Activated CD4-positive, alpha-beta T cell treated with anti-CD3 and anti-CD28 coated beads for 48 hours (primary cell): ENCODE measurements around the gene CADM1.

Source experiments
- DNase-seq: peaks from one replicate; pipeline ENCODE4 v3.0.0-alpha.2; 2020

Gene CADM1

GRCh38 chr11:115515647-115516395, 11.6 kb upstream of the CADM1 start:
- DNase-seq, result no peak

GRCh38 chr11:115506954-115507675, 2.9 kb upstream of the CADM1 start:
- no peak for DNase-seq

GRCh38 chr11:115505175-115505574, 960 bp upstream of the CADM1 start:
- no peak for DNase-seq

GRCh38 chr11:115503886-115504275, 334 bp downstream of the CADM1 start:
- DNase-seq, result no peak

GRCh38 chr11:115503083-115503885, 931 bp downstream of the CADM1 start:
- DNase-seq, result peak; percentile 41

DNA sequence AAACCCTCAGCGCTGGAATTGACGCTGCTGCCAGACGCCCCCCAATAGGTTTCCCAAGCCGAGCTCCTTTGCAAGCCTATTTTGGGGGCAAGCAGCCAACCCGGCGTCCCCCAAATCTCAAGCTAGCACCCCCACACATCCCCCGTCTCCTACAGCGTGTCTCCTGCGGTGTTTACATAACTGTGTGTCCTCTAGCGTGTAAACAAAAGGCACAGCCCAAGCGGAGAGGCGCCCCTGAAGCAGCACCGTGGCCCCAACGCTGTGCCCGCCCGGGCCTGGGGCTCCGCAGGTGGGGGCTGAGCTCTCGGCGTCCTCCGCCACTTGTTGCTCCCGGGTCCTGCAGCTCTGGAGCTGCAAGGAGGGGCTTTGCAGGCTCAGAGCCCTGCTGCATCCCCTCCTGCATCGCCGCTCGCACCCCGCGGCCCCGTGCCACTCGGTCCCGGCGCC, 1.6 kb downstream of the CADM1 start:
- DNase-seq, result no peak

DNA sequence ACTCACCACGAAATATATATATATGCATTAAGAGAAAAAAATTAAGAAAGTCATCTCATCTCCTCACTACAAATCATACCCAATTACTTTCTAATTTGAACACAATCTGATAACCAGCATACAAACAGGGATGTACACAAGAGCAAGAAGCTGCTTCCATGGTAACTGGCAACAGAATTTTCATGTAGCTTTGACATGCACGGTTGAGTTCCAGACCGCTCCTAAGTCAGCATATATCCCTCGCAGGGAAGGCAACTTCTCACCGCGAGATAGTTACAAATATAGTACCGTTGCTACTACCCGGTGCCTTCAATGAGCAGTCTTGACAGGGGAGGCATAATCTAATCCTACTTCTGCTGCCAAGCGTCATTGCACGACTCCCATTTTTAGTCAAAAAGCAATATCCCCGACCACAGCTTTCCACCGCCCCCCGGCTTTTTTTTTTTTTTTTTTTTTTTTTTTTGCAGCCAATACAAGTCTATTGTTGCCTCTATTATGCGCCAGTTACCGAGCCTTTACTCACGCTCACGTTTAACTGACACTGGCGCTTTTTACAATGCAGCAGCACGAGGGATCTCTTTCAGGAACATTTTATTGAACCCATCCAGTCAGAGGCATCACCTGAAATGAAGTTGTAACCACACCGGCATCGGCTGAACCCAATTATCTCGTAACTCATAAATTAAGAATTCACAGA, 2.2 kb downstream of the CADM1 start:
- DNase-seq, result peak; percentile 17

DNA sequence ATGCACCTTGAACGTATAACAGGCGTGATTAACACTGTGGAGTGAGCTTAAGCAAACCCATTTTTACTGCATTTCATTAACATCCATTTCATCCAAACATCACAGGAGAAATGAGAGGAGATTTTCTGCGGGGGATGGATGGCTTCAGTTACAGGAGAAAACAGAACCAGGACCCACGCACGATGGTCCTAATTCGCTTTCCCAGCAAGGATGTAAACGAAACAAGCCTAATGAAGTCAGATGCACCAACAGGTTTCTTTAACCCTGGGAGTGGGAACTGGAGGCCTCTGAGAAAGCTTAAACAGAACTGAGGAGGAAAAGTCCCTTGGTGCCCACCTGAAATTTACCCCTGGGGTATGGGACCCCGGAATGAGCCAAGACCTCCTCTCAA, 2.7 kb downstream of the CADM1 start:
- no peak for DNase-seq

GRCh38 chr11:115500547-115501501, 3.4 kb downstream of the CADM1 start:
- no peak for DNase-seq

- DNase-seq, result no peak
Measured at GRCh38 chr11:115499891-115500290, 4.3 kb downstream of the CADM1 start.

DNA sequence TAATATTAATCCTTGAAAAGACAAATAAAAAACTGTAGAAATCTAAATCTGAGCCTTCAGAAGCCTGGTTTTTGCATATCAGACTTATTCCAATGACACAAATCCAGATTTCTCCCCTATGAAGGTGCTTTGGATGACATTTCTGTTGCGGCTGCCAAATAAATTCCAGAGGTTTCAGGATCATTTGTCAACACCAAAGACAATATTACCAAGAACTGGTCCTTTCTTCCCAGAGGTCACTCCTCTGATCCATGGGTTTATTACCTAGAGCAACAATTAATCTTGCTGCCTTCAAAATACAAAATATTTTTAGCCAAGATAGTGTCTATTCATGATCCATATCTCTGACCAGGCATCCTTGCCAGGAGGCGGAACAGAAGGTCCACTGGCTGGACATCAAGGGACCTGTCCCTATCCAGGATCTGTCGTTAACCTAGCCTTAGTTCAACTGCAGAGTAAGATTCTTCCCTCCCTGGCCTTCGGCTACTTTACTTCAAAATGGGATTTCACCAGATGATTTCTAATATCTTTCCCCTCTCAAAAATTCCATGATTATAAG, 4.9 kb downstream of the CADM1 start:
- no peak for DNase-seq

GRCh38 chr11:115498354-115498753, 5.9 kb downstream of the CADM1 start:
- no peak for DNase-seq

- no peak for DNase-seq
Measured at GRCh38 chr11:115497303-115497702, 6.9 kb downstream of the CADM1 start.

DNA sequence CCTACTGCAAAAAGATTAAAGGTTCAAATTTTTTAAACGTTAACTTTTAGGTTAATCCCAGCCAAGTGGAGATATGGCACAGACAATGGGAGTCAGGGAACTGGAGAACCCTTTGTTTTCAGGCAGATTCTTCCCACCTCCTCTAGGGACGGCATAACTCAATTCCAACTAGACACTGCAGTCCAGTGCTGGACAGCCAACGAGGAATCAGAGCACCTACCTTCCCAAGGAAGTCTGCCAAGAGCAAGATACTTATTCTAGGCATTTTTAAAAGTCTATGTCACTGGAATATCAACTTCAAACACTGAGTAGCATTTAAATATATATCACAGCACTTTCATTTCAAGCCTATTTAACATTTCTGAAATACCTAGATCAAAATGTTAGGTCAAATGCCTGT, 7.3 kb downstream of the CADM1 start:
- no peak for DNase-seq

DNA sequence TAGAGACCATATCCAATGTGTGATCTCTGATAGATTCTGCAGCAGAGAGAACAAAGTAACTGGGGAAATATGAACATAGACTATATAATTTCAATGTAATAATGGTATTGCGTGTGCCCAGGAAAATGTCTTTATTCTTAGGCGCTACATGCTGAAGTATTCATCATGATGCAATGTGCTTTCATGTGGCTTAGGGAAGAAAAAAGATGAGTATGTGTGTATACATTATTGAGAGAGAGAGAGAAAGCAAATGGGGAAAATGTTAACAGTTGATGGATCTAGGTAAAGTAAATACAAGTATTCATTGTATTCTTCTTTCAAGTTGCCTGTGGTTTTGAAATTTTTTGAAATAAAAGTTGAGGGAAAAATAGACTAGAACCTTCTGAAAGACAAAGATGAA, 10.3 kb downstream of the CADM1 start:
- no peak for DNase-seq

- DNase-seq, result no peak
Measured at GRCh38 chr11:115493488-115493887, 10.7 kb downstream of the CADM1 start.

DNA sequence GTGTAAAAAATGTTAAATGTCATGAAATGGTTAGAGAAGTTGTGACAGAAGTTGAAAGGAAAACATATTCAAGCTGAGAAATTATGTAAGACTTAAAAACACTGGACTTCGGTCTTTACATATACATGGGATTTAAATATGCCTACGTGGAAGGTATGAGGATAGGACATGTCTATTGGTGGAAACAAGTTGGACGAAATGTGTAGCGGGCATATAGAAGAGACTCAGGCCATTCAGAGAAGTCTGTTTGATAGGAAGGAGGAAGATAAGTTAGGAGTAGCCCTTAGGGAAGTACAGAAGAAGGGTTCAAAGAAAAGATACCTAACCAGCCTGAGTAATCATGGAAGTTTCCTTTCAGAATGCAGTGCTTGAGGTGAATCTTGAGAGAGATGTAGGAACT, 14.7 kb downstream of the CADM1 start:
- no peak for DNase-seq

- no peak for DNase-seq
Measured at GRCh38 chr11:115488945-115489344, 15.3 kb downstream of the CADM1 start.

DNA sequence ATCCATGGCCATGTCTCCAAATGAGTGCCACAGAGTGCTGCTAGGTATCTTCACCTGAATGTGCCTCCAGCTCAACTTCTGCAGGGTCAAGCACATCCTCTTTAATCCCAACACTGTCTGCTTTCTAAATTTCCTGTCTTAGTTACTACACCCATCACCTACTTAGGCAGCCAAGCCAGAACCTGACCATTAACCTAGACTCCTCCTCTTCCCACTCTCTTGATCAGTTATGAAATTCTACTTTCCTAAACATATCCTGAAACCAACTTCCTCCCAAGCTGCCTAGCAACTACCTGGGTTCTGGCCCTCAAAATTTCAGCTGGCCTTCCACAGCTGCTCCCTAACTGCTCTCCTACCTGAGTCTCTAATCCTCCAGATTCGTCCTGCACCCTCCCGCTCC, 22.7 kb downstream of the CADM1 start:
- no peak for DNase-seq

DNA sequence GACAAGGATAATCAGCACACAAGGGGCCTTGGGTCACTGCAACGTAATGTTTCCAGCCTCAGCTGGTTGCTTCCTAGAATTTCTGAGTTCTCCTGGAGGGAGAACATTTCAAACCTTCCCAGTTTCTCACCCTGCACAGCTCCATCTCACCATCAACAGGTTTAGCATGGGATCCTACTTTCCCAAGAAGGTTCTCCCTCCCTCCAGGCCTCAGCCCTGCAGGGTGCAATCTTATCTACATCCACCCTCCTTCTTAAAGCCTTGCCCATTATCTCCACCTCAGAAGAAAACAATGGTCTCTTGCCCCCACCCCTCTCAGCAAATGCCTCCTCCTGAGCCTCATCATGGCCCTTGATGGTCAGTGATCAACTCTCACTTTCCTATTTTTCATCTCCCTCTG, 23.6 kb downstream of the CADM1 start:
- DNase-seq, result no peak

GRCh38 chr11:115477410-115477809, 26.8 kb downstream of the CADM1 start:
- DNase-seq, result no peak
